A549 (cell line): ENCODE data around the gene ICAM3. TPM values are rescaled to one million over a fixed set of nuclear protein-coding genes. Genes with fewer than 3 reads are reported as not detected.

ENCODE experiments used
- ATAC-seq, 2 experiments: fragments of 200-7000 bp in 1 of 2; fragments of >200 bp in 1 of 2; cut with Nextera tagmentation in 1 of 2; cut with Tn5 transposase in 1 of 2; 3 replicates each; pipeline versions ENCODE4 v1.8.0 to v1.9.1; 2018 to 2020; ENCODE audit warnings: mild to moderate bottlenecking in 1 of 2, moderate library complexity in 1 of 2
- CTCF ChIA-PET: fragments of 300-600 bp; sonication (Branson Sonifier 250); formaldehyde crosslinking; extraction: SDS; loops from one replicate; lab custom pipeline; 2021; ENCODE audit warnings: antibody characterized with exemption, inconsistent platforms; lab: Yijun Ruan, JAX
- POLR2A ChIA-PET: fragments of 350-600 bp; formaldehyde crosslinking; extraction: SDS; loops from one replicate; lab custom pipeline; 2021; ENCODE audit warnings: antibody characterized with exemption, inconsistent platforms; lab: Yijun Ruan, JAX
- DNase-seq, 2 experiments: peaks; one replicate each; pipeline versions ENCODE4 v3.0.0 to v3.0.0-alpha.2; 2011 to 2016; ENCODE audit warnings: low read depth in 1 of 2, low spot score in 1 of 2
- FAIRE-seq: peaks from 2 replicates; lab custom pipeline; 2011; peaks lifted over from hg19 to GRCh38; lab: Jason Lieb, UNC
- H3K27ac ChIP-seq, 2 experiments: fragments of >200 bp; sonication (Bioruptor Twin); formaldehyde crosslinking; 3 replicates each; pipeline ENCODE4 v1.5.1; 2016 to 2017
- H3K4me1 ChIP-seq: fragments of >200 bp; sonication (Bioruptor Twin); formaldehyde crosslinking; 3 replicates; pipeline ENCODE4 v1.6.1; 2016
- H3K4me2 ChIP-seq: fragments of >200 bp; sonication (Bioruptor Twin); formaldehyde crosslinking; 3 replicates; pipeline ENCODE4 v1.6.1; 2016
- H3K4me3 ChIP-seq: fragments of >200 bp; sonication (Bioruptor Twin); formaldehyde crosslinking; 3 replicates; pipeline ENCODE4 v1.5.1; 2016
- H3K9me3 ChIP-seq: fragments of >200 bp; sonication (Bioruptor Twin); formaldehyde crosslinking; 3 replicates; pipeline ENCODE4 v1.6.1; 2016
- BCL3 ChIP-seq: fragments of >200 bp; sonication (Bioruptor Twin); formaldehyde crosslinking; IDR thresholded peaks from 3 replicates; pipeline ENCODE4 v1.6.1; 2016
- BHLHE40 ChIP-seq: IDR thresholded peaks from 2 replicates; pipeline ENCODE4 v1.6.1; 2012; ENCODE audit warnings: low read depth, low read length, inconsistent platforms
- FOSL2 ChIP-seq, 2 experiments: fragments of 450-650 bp in 1 of 2; fragments of >200 bp in 1 of 2; sonication (Bioruptor Twin) in 1 of 2; formaldehyde crosslinking; IDR thresholded peaks; 2 replicates each; pipeline versions ENCODE4 v1.5.0 to v1.6.1; 2016 to 2020; ENCODE audit warnings: mild to moderate bottlenecking in 1 of 2, moderate library complexity in 1 of 2
- FOXS1 ChIP-seq: fragments of 250-450 bp; sonication (Bioruptor Pico); IDR thresholded peaks from 2 replicates; pipeline ENCODE4 v1.5.0; 2020; ENCODE audit warnings: mild to moderate bottlenecking, moderate library complexity
- JUN ChIP-seq, 2 experiments: fragments of >200 bp; sonication (Bioruptor Twin); formaldehyde crosslinking; IDR thresholded peaks; 2 replicates in 1 of 2; 3 replicates in 1 of 2; pipeline ENCODE4 v1.6.1; 2016 to 2017
- KDM5A ChIP-seq: fragments of 200-600 bp; sonication (generic); IDR thresholded peaks from 2 replicates; pipeline ENCODE4 v1.6.1; 2016; ENCODE audit warnings: antibody characterized with exemption, mild to moderate bottlenecking
- MAX ChIP-seq: IDR thresholded peaks from 2 replicates; pipeline ENCODE4 v1.6.1; 2012
- NPAS2 ChIP-seq: fragments of 250-450 bp; sonication (Bioruptor Pico); IDR thresholded peaks from 2 replicates; pipeline ENCODE4 v1.8.0; 2022; ENCODE audit warnings: mild to moderate bottlenecking, moderate library complexity, borderline replicate concordance
- PHF8 ChIP-seq: fragments of 200-600 bp; sonication (generic); IDR thresholded peaks from 2 replicates; pipeline ENCODE4 v1.6.1; 2016; ENCODE audit warnings: low read depth, mild to moderate bottlenecking, antibody characterized with exemption, moderate library complexity, borderline replicate concordance
- POLR2A ChIP-seq: IDR thresholded peaks from 2 replicates; pipeline ENCODE4 v1.6.1; 2012; ENCODE audit warnings: mild to moderate bottlenecking, low read length
- POLR2AphosphoS2 ChIP-seq: conservative IDR thresholded peaks from 2 replicates; pipeline ENCODE4 v1.6.1; 2012; ENCODE audit warnings: low read length, improper control_type of control experiment, inconsistent platforms
- RAD21 ChIP-seq, 2 experiments: fragments of >200 bp in 1 of 2; sonication (Bioruptor Twin) in 1 of 2; formaldehyde crosslinking in 1 of 2; IDR thresholded peaks in 1 of 2; conservative IDR thresholded peaks in 1 of 2; 2 replicates in 1 of 2; 3 replicates in 1 of 2; pipeline ENCODE4 v1.6.1; 2012 to 2018; ENCODE audit warnings: inconsistent platforms in 1 of 2
- RFX5 ChIP-seq: fragments of 450-650 bp; IDR thresholded peaks from 2 replicates; pipeline ENCODE4 v1.7.1; 2014; ENCODE audit warnings: antibody characterized with exemption, mild to moderate bottlenecking, moderate library complexity
- TFCP2L1 ChIP-seq: fragments of 250-450 bp; sonication (Bioruptor Pico); IDR thresholded peaks from 2 replicates; pipeline ENCODE4 v1.5.0; 2021; ENCODE audit warnings: mild to moderate bottlenecking
- USF2 ChIP-seq: fragments of 450-650 bp; IDR thresholded peaks from 2 replicates; pipeline ENCODE4 v1.6.1; 2014; ENCODE audit warnings: antibody characterized with exemption
- WGBS: methylation state at CpG from one replicate; pipeline ENCODE4 v1.1.6; 2017; ENCODE audit errors: missing lambda C conversion rate; 5-methylcytosine and 5-hydroxymethylcytosine counted together
- polyA plus RNA-seq, 4 experiments: library from polyadenylated mRNA; depleted of rRNA in 3 of 4; stranded (reverse); fragments of >200 nt; fragmentation: RNase III in 1 of 4; extraction: RNeasy Plus Mini Kit Qiagen cat#74134 plus additional on column Dnase treatment in 1 of 4; gene quantifications; 2 replicates in 3 of 4; 3 replicates in 1 of 4; pipeline ENCODE4 v1.2.3, GENCODE V29; 2011 to 2017

The ICAM3 gene
- polyA plus RNA-seq, 2 of the 4 experiments (the other 2 are of a cell fraction), result 4.7 to 7.3 TPM

- DNase-seq (no peak), ATAC-seq (peak; percentile 32 to 40; a peak in 5 of 6 replicates), FAIRE-seq (no peak)
- no peak for TF ChIP-seq RAD21 (conservative IDR thresholded peaks at IDR 0.05 in 1 of 2, IDR thresholded peaks at IDR 0.05 in 1 of 2)
- no peaks in the 10 kb centered on the region for H3K9me3 ChIP-seq
- H3K4me3 ChIP-seq, result peak overlapping the region; percentile 73
- ChIA-PET POLR2A (no interaction called here), CTCF (interaction anchor here (0.7 to 1.3 kb wide), 2 partner anchors 11 to 72 kb away, joined by 3 to 5 read pairs; no protein-coding TSS in a partner anchor)
- peak overlapping the region; percentile 82 for H3K4me2 ChIP-seq
- peaks cover 12% of the 10 kb centered on the region for H3K4me1 ChIP-seq
- peak overlapping the region; percentile 87 to 95 for H3K27ac ChIP-seq
- WGBS, result 81% methylated on average over 15 of the region's 19 CpGs
Measured at GRCh38 chr19:10316229-10317044, 23.0 kb downstream of the ICAM3 start.

- DNase-seq (peak; percentile 64 to 76), FAIRE-seq (no peak), ATAC-seq (peak; percentile 84 to 90)
- Histone ChIP-seq H3K9me3 (no peaks in the 10 kb centered on the region), H3K4me1 (peaks cover 12% of the 10 kb centered on the region), H3K4me2 (peak within 1 kb of the TSS; percentile 82), H3K27ac (peak within 1 kb of the TSS; percentile 87 to 95), H3K4me3 (peak within 1 kb of the TSS; percentile 73)
- ChIA-PET POLR2A (interaction anchor here (0.5 to 1.0 kb wide), 2 partner anchors 15 to 18 kb away, joined by 3 to 7 read pairs; partner anchors contain the start of gene RAVER1), CTCF (interaction anchor here (0.5 to 1.3 kb wide), 2 partner anchors 8 to 73 kb away, joined by 3 to 5 read pairs; no protein-coding TSS in a partner anchor)
- peak; percentile 73 for TF ChIP-seq POLR2A
- TF ChIP-seq FOSL2 (IDR thresholded peaks at IDR 0.05), result no peak
- TF ChIP-seq FOSL2 (CRISPR knock-in tag; IDR thresholded peaks at IDR 0.05), result peak; percentile 64
- TF ChIP-seq TFCP2L1 (CRISPR knock-in tag), result no peak
- TF ChIP-seq BCL3, result 0 out of 3 replicates have a peak, but pooled peaks have one; percentile 57
- peak; percentile 93 for TF ChIP-seq POLR2AphosphoS2
- TF ChIP-seq RFX5, result no peak
- peak; percentile 94 for TF ChIP-seq USF2
- TF ChIP-seq MAX, result peak; percentile 70
- TF ChIP-seq NPAS2 (CRISPR knock-in tag), result no peak
- peak in 1 of 2 experiments; percentile 78; a peak in 3 of 5 replicates for TF ChIP-seq JUN (IDR thresholded peaks at IDR 0.05)
- peak; percentile 41; the same call in 1 of the 2 replicates for TF ChIP-seq PHF8
- TF ChIP-seq KDM5A, result peak; percentile 90
- TF ChIP-seq BHLHE40, result peak; percentile 35; the same call in 1 of the 2 replicates
- 4% methylated on average over 26 of the region's 55 CpGs for WGBS
Measured at GRCh38 chr19:10315335-10316214, 23.8 kb downstream of the ICAM3 start, which contains the start of gene FDX2. Gene FDX2, minus strand, starts transcription at chr19:10316015. Its CDS starts 19 bp downstream, at chr19:10315996.

- 88% methylated on average over 8 of the region's 24 CpGs for WGBS
- H3K4me2 ChIP-seq, result no peak within 1 kb of the TSS
- CTCF ChIA-PET, result interaction anchor here (0.8 to 1.0 kb wide), 2 partner anchors 32 to 38 kb away, joined by 3 to 4 read pairs; partner anchors contain the start of gene ICAM1
- H3K9me3 ChIP-seq, result no peaks in the 10 kb centered on the region
- ATAC-seq (no peak), DNase-seq (no peak), FAIRE-seq (no peak)
- H3K4me3 ChIP-seq, result no peak within 1 kb of the TSS
- no peak for TF ChIP-seq FOXS1 (CRISPR knock-in tag)
- H3K27ac ChIP-seq, result no peak within 1 kb of the TSS
- POLR2A ChIA-PET, result no interaction called here
- no peaks in the 10 kb centered on the region for H3K4me1 ChIP-seq
Measured at GRCh38 chr19:10309423-10309822, 30.0 kb downstream of the ICAM3 start, which contains the start of gene ZGLP1. Gene ZGLP1, minus strand, starts transcription at chr19:10309815.
